CMK (cell line): ENCODE data around the gene YES1.
"Not testable (repeated sequence)": the region's sequence is repeated elsewhere in the genome, so short reads cannot be mapped to it uniquely, and the experiment has no call there.

Source experiments
- DNase-seq: peaks from one replicate; pipeline ENCODE4 v3.0.0-alpha.2; 2010; ENCODE audit warnings: low read depth

YES1 gene

DNA sequence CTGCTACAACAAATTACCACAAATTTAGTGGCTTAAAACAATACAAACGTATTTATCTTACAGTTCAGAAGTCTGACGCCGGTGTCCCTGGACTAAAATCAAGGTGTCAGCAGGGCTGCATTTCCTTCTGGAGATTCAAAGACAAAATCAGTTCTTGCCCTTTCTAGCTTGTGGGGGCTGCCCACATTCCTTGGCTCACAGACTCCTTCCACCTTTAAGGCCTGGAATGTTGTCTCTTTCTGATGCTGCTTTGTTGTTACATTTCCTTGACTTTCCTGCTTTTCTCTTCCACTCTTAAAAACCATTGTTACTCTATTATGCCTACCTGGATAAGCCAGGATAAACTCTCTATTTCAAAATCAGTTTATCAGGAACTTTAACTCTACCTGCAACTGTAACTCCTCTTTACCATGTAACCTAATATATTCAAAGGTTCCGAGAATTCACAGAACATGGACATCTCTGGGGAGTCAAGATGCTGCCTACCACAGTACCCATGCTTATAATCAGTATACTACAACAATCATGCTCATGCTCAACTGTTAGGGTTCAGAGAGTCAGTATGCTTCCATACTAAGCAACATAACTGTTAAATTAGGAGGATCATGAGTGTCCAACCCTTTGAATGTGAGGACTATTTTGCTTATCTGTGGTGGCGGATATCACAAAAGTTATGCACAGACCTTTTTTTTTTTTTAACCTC, 27.4 kb downstream of the YES1 start:
- no peak for DNase-seq

DNA sequence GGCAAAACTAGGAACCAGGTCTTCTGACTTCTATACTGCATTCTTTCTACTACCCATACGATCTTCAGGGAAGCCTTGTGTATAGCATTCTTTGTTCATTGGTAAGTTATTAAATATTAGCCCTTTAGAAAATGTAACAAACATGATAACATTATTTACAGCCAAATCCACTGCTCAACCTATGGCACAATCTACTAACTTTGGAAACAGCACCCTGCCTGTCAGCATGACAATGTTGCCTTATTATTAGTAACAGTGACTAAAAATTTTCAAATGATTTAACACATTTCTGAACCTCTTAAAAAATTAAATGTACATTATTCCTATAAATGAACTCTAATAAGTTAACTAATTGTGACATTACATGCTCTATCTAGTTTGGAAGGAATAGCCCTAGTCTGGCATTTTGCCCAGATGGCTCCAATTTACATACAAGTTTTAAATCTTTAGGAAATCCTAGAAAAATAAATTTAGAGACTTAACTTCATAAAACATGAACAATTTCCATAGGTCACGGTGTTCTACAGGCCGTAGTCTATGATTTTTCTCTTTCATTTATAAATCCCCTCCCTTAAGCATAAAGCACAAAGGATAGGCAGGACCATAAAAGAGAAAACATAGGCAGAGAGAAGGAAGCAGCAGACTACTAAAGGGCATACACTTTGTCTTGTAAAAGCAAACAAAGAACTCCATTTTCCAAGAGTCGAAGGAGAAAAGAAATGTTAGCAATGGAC, 33.7 kb downstream of the YES1 start:
- DNase-seq: no peak

DNA sequence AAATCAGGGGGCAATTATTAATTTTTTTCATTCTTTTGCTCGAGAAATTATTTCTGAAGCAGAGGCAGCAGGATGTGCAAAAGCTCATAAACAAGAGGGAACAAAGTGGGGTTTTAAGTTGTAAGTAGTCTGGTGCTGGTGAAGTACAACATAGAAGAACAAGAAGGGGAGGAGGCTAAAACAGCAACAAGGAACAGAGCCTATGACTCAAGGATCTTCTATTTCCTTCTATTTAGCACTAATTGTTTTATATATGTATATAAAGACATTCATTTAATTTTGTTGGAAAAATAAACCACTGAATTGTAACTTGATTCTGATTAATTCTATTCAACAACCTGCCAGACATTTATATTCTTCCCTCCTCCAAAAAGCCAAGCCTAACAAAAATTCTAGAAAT, 35.0 kb downstream of the YES1 start:
- no peak for DNase-seq

DNA sequence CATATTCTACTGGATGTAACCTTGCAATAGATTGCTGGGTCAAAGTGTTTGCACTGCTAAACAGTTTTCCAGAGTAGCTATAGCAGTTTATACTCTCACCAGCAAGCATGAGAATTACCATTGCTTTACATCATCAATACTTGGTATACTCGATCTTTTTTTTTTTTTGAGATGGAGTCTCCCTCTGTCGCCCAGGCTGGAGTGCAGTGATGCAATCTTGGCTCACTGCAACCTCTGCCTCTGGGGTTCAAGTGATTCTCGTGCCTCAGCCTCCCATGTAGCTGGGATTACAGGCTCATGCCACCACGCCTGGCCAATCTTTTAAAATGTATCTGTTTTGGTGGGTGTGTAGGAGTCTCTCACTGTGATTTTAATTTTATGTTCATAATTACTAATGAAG, 36.0 kb downstream of the YES1 start:
- not testable (repeated sequence) for DNase-seq

DNA sequence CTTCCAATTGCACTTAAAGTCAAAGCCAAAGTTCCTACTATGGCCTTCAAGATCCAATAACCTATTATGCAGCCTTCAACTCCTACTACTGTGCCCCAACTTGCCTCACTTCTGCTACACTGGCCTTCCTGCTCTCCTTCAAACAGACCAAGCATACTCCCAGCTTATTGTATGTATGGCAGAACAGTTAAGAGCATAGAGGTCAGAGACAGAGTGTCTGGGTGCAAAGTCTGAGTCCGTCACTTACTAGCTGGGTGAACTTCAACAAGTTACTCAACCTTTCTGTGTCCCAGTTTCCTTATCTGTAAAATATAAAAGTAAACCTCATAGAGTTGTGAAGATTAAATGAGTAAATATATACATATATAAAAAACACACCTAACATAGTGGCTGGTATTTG, 37.2 kb downstream of the YES1 start:
- no peak for DNase-seq

DNA sequence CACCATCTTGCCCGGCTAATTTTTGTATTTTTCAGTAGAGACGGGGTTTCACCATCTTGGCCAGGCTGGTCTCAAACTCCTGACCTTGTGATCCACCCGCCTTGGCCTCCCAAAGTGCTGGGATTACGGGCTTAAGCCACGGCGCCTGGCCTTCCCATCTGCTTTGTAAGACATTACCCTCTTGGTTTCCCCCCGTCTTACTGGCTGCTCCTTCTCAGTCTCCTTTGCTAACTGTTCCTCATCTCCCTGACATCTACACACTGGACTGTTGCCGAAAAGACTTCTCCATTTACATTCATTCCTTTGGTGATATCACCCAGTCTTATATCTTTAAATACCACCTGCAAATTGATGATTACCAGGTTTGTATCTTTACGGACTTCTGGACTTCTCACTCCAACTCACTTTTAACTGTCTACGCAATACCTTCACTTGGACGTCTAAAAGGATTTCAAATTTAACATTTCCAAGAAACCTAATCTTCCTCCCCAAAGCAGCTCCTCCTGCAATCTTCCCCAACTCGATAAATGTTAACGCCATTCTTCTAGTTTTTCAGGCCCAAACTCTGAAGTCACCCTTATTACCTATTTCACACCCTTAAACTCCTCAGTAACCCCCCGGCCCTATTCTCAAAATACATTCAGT, 37.9 kb downstream of the YES1 start:
- no peak for DNase-seq

DNA sequence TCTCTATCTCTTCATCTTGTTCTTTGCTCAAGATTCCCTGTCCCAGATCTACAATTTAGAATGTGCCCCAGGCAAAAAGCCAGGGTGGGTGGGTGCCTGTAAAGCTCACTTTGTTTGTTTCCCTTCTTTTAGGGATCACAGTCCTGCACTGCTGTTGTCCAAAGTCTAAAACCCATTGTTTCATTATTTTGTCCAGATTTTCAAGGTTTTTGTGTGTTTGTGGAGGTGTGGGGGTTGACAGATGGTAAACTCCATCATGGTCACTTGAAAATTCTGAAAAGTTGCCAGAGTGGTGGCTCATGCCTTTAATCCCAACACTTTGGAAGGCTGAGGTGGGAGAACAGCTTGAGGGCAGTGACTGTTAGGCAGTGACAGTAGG, 41.5 kb downstream of the YES1 start:
- no peak for DNase-seq

DNA sequence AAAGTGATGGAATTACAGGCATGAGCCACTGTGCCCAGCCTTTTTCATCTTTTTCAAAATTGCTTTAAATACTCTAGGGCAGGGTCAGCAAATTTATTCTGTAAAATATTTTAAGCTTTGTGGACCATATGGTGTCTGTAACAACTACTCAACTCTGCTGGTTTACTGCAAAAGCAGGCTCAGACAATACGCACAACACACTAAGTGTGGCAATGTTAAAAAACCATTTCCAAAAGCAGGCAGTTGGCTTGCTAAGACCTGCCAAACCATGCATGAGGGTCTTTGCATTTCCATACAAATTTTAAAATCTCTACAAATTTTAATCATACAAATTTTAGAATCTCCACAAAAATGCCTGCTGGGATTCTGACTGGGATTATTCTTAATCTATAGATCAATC, 44.1 kb downstream of the YES1 start:
- DNase-seq: no peak

DNA sequence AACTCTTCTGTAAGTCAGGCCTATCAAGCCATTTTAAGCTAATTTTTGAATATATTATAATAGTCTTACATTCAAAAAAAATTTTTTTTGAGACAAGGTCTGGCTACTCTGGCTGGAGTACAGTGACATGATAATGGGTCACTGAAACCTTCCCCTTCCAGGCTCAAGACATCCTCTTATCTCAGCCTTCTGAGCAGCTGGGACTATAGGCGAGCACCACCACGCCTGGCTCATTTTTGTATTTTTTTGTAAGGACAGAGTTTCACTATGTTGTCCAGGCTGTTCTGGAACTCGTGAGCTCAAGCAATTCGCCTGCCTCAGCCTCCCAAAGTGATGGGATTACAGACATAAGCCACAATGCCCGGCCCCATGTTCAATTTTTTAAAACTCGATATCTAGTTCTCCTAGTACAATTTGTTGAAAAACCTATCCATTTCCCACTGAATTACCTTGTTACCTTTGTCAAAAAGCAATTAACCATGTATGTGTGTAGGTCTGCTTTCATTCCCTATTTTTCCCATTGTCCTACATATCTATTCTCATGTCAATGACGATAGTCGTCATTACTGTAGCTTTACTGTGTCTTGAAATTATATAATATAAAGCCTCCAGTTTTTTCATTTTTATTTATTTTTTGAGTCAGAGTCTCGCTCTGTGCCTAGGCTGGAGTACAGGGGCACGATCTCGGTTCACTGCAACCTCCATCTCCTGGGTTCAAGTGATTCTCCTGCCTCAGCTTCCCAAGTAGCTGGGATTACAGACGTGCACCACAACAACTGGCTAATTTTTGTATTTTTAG, 44.8 kb downstream of the YES1 start:
- no peak for DNase-seq

DNA sequence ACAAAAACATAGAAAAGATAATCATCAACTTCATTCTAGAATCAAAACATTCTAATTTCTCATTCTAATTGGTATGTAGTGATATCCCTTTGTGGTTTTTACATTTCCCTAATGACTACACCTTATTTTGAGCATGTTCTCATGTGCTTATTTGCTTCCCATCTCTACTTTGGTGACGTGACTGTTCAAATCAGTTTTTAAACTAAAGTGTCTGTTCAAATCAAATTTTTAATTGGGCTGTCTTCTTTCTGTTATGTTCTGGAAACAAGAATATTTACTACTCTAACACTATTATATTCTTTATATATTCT, 45.5 kb downstream of the YES1 start:
- DNase-seq: no peak

DNA sequence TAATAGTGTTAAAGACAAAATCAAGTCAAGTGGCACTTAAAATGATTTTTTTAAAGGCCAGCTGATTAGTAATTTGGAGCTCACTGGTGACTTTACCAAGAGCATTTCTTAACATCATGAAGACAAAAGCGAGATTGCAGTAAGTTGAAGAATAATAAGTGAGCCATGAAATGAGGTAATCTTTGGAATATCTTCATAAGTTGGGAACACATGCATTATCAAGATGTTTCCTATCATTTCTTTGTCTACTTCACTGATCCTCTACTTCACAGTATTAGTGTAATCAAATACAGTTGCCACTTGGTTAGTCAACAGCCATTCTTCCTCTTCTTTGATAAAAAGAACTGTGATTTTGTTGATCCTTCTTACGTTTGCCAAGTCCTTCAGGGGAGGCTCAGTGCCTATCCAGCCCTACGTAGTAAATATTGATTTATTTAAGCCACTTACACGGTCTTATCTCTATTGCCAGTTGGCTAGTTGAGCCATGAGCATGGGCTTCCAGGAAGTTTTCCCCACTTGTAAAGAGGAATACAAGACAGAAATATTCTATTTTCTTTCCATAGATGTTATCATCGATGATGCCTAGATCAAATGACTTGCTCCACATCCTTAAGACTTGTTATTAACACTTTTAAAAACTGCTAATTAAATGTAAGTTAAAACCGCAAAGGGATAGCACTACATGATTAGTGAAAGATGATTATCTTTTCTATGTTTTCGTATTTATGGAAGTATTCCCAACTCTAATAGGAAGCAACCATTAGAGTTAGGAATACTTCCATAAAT, 46.1 kb downstream of the YES1 start:
- DNase-seq: no peak

DNA sequence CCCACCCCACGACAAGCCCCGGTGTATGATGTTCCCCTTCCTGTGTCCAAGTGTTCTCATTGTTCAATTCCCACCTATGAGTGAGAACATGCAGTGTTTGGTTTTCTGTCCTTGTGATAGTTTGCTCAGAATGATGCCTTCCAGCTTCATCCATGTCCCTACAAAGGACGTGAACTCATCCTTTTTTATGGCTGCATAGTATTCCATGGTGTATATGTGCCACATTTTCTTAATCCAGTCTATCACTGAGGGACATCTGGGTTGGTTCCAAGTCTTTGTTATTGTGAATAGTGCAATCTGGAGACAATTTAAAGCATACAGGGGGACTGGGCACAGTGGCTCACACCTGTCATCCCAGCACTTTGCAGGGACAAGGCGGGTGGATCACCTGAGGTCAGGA, 52.2 kb downstream of the YES1 start:
- not testable (repeated sequence) for DNase-seq

DNA sequence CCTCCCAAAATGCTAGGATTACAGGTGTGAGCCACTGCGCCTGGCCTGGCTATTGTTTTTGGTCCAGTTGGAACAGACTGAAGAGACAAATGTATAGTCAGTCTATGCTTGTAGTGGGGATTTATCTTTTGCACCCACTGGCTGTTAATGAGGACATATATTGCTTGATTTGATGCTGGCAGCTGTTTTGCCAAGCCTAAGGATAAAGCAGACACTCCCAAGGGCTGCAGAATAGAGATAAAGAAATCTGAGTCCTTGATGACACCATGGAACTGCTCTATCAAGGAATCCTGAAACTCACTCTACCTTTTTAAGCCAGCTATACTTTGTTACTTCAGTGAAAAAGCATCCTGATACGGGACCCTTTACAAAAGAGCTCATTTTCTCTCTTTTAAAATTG, 56.5 kb downstream of the YES1 start:
- no peak for DNase-seq

DNA sequence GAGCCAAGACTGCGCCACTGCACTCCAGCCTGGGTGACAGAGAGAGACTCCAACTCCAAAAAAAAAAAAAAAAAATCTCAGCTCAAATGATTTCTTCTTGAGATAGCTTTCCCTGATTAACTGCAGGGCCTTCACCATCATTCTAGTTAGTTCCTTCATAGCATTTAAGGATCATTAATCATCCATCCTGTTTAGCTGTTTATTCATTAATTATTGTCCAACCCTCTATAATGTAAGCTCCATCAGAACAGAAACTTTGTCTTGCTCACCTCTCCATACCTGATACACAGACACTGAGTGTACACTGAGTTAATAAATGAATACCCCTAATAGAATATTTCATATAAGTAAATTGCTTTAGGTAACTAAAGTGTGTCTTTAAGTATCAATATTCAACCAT, 57.4 kb downstream of the YES1 start:
- no peak for DNase-seq

DNA sequence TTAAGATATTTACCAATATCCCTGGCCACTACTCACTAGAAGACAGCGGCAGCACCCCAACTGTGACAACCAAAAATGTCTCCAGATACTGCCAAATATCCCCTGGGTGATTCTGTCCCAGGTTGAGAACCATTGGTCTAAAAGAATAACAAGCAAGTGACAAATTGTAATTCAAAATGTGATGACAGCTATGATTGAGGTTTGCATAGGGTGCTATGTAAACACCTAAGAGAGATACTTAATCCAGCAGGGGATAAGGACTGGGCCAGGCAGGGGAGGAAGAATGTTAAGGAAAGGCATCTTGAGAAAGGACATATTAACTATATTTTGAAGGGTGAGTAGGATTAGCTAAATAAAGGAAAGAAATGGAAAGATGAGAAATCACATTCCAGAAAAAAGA, 61.6 kb downstream of the YES1 start:
- DNase-seq: no peak

DNA sequence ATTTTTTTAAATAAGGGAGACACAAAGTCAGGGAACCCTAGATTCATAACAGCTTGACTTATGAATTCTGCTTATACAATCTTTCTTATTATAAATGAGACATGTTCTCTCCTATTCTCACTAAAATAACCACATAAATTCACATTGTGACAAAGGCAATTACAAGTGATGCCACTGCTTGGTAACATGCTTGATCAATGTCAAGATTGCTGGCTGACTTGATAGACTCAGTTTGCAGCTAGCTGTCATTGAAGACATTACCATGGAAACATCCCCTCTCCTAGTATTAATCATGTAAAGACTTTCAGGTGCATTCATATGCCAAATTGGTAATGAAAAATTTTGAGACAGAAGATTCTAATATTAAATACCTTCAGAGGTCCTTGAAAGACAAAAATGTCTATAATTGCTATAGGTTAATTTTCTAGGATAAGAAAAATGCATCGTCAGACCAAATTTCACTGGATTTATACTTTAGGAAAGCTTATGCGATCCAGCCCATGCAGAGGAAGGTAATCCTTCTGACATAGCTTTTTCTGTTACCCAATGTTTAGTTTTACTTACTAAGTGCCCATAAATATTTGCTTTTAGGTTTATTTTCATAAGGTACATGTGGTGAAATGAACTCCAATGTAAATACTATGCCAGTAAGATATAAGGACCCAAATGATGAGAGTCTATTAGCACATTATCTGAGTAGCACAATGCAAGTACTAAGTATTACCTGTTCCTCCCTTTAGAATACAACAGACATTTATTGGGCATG, 67.0 kb downstream of the YES1 start:
- DNase-seq: no peak

DNA sequence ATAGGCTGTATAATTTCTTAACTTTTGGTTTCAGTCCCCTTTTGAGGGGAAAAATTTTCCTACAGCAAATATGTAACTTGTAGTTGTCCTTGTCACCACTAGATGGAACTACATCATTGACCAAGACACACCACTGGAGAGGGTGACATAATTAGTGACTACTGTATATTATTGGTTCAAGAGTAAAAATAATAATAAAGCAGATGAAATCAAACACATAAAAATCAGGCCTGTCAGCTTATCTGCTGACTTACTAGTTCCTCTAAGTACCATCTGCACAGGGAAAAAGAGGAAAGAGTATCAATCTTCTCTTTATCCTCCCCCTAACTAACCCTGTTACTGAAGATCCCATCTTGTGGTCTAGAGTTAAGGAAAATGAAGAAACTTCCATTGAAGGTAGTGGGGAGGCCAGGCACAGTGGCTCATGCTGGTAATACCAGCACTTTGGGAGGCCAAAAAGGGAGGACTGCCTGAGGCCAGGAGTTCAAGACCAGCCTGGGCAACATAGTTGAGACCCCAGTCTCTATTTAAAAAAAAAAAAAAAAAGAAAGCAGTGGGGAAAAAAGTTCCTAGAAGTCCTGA, 70.0 kb downstream of the YES1 start:
- no peak for DNase-seq

DNA sequence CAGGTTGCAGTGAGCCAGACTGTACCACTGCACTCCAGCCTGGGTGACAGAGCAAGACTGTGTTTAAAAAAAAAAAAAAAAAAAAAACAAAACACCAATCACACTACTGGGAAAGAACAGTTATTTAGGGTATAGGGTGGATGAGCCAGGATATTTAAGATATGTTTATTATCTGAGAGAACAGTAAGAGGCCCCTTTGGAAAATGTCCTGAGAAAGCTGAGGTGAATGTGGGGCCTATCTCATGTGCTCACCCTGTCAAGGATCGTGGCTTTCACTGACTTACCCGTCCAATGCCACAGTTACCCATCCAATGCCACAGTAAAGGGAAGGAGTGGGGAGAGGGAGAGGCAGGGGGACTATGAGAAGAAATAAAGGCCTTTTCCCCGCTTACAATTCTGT, 79.7 kb downstream of the YES1 start:
- no peak for DNase-seq

DNA sequence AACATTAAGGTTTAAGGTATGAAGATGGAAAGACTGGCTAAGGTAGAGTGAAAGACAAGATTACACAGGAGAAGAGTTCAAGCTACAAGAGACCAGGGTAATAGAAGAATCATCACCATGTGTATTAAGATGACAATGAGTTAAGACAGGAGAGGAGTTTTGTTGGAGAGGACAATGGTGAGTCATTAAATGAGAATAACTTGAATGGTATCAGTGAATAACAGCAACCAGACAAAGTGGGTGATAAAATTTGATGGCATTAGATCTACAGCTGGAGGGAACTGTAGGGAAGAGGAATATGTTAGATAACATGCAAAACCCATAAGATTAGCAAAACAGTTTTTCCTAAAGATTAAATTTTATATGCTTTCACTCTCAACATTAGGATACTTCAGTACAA, 80.9 kb downstream of the YES1 start:
- DNase-seq: no peak

DNA sequence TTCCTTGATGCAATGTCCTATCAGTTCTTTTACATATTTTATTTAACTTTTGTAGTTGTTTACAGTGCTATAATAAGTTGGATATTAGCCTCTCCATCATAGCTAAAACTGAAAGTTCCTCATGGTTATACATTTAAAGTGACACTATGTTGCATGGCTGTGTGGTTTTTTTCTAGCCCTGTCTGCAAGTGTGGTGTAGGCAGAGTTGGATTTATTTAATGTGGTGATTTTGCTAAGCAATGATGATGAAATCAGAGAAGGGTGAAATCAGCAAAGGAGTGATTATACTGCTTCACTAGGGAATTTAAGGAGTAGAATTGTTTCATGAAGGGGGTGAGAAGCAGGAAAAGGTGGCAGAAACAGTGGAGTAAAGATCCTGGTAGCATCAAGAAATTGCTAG, 81.3 kb downstream of the YES1 start:
- no peak for DNase-seq

DNA sequence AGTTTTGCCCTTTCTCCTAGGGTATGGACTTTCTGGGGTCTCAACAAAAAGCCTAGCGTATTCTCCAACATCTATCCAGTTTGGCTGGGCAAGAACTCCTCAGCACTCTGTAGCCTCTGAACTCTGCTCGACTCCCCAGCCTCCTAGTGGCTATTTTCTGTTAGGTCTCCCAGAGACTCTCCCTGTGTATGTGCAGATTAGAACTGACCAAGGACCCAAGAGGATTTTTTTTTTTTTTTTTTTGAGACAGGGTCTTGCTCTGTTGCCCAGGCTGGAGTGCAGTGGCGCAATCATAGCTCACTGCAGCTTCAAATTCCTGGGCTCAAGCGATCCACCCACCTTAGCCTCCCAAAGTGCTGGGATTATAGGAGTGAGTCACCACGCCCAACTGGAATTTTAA, 81.9 kb downstream of the YES1 start:
- not testable (repeated sequence) for DNase-seq
